SK-N-SH (cell line): ENCODE measurements around the gene CFAP74. TPM values are rescaled to one million over a fixed set of nuclear protein-coding genes. Genes with fewer than 3 reads are reported as not detected.

Experiments
- CTCF ChIA-PET: fragments of 300-600, 350-600 bp; formaldehyde crosslinking; extraction: SDS; loops from one replicate; lab custom pipeline; 2021; lab: Yijun Ruan, JAX
- POLR2A ChIA-PET: fragments of 350-600 bp; sonication (Branson Sonifier 250); formaldehyde crosslinking; extraction: SDS; loops from one replicate; lab custom pipeline; 2020; ENCODE audit warnings: antibody characterized with exemption, inconsistent platforms; lab: Yijun Ruan, JAX
- DNase-seq: peaks from one replicate; pipeline ENCODE4 v3.0.0; 2012
- H2AFZ ChIP-seq: fragments of 200-600 bp; sonication (generic); 2 replicates; pipeline ENCODE4 v1.8.1; 2016; ENCODE audit warnings: antibody characterized with exemption, mild to moderate bottlenecking, low read depth
- H3F3A ChIP-seq: fragments of 200-600 bp; sonication (generic); replicated peaks from 2 replicates; pipeline ENCODE3; 2016; ENCODE audit warnings: antibody characterized with exemption, mild to moderate bottlenecking; ENCODE audit not compliant: insufficient read depth
- H3K27ac ChIP-seq, 2 experiments: fragments of 200-500 bp in 1 of 2; fragments of 200-600 bp in 1 of 2; sonication (Bioruptor generic) in 1 of 2; sonication (generic), shearing (Covaris generic) in 1 of 2; 2 replicates each; pipeline versions ENCODE4 v1.5.1 to v1.6.1; 2014 to 2016; ENCODE audit warnings: low read depth in 2 of 2, inconsistent platforms in 1 of 2, low read length in 1 of 2, mild to moderate bottlenecking in 1 of 2, mixed read lengths in 1 of 2
- H3K27me3 ChIP-seq: fragments of 200-600 bp; sonication (generic), shearing (Covaris generic); 2 replicates; pipeline ENCODE4 v1.6.1; 2016; ENCODE audit warnings: mixed run types; ENCODE audit not compliant: insufficient read depth
- H3K36me3 ChIP-seq, 2 experiments: fragments of 200-500 bp in 1 of 2; fragments of 200-600 bp in 1 of 2; sonication (Bioruptor generic) in 1 of 2; sonication (generic) in 1 of 2; replicated peaks in 1 of 2; 2 replicates each; pipeline versions ENCODE3 to v1.5.1; 2014 to 2016; ENCODE audit warnings: low read length in 1 of 2, mild to moderate bottlenecking in 1 of 2; ENCODE audit not compliant: insufficient read depth in 2 of 2, control insufficient read depth in 1 of 2
- H3K4me1 ChIP-seq, 2 experiments: fragments of 200-500 bp in 1 of 2; fragments of 200-600 bp in 1 of 2; sonication (Bioruptor generic) in 1 of 2; sonication (generic), shearing (Covaris generic) in 1 of 2; 2 replicates each; pipeline versions ENCODE4 v1.5.1 to v1.6.1; 2014 to 2016; ENCODE audit warnings: low read depth in 1 of 2, low read length in 1 of 2, mixed run types in 1 of 2; ENCODE audit not compliant: insufficient read depth in 2 of 2, control insufficient read depth in 1 of 2
- H3K4me2 ChIP-seq: fragments of 200-600 bp; sonication (generic), shearing (Covaris generic); 2 replicates; pipeline ENCODE4 v1.6.1; 2017; ENCODE audit warnings: mixed run types
- H3K4me3 ChIP-seq, 2 experiments: fragments of 200-500 bp in 1 of 2; fragments of 200-600 bp in 1 of 2; sonication (Bioruptor generic) in 1 of 2; sonication (generic), shearing (Covaris generic) in 1 of 2; 2 replicates each; pipeline versions ENCODE4 v1.5.1 to v1.8.1; 2014 to 2016; ENCODE audit warnings: low read depth in 2 of 2, inconsistent platforms in 1 of 2, low read length in 1 of 2, mild to moderate bottlenecking in 1 of 2, mixed read lengths in 1 of 2, moderate library complexity in 1 of 2
- H3K79me2 ChIP-seq: fragments of 200-600 bp; sonication (generic); 2 replicates; pipeline ENCODE4 v1.8.1; 2017; ENCODE audit warnings: mild to moderate bottlenecking; ENCODE audit not compliant: insufficient read depth
- H3K9ac ChIP-seq: fragments of 200-600 bp; sonication (generic); 2 replicates; pipeline ENCODE4 v1.6.1; 2017; ENCODE audit warnings: mixed run types
- H3K9me2 ChIP-seq: fragments of 200-600 bp; sonication (generic); 2 replicates; pipeline ENCODE4 v1.6.1; 2017; ENCODE audit warnings: mixed run types
- H3K9me3 ChIP-seq: fragments of 200-600 bp; sonication (generic); 2 replicates; pipeline ENCODE4 v1.6.1; 2017; ENCODE audit warnings: mixed run types, mild to moderate bottlenecking, moderate library complexity
- H4K20me1 ChIP-seq: fragments of 200-600 bp; sonication (generic); 2 replicates; pipeline ENCODE4 v1.6.1; 2017; ENCODE audit warnings: mild to moderate bottlenecking, mixed run types; ENCODE audit not compliant: insufficient read depth
- CHD2 ChIP-seq: fragments of 150-350 bp; IDR thresholded peaks from 2 replicates; pipeline ENCODE4 v1.6.1; 2018; ENCODE audit warnings: low read length; ENCODE audit not compliant: partially characterized antibody
- ELF1 ChIP-seq: IDR thresholded peaks from 2 replicates; pipeline ENCODE4 v1.4.0; 2012
- EP300 ChIP-seq, 2 experiments: IDR thresholded peaks; 2 replicates each; pipeline versions ENCODE4 v1.4.0 to v1.6.1; 2012; ENCODE audit warnings: borderline replicate concordance in 1 of 2, low read depth in 1 of 2, low read length in 1 of 2
- FOXJ3 ChIP-seq: sonication (generic); formaldehyde crosslinking; IDR thresholded peaks from 2 replicates; pipeline ENCODE4 v1.5.1; 2020; ENCODE audit warnings: mild to moderate bottlenecking, missing genetic modification reagents
- FOXM1 ChIP-seq: IDR thresholded peaks from 2 replicates; pipeline ENCODE4 v1.4.0; 2012; ENCODE audit warnings: low read depth, mild to moderate bottlenecking
- GABPA ChIP-seq: IDR thresholded peaks from 2 replicates; pipeline ENCODE4 v1.4.0; 2012; ENCODE audit warnings: low read depth, mild to moderate bottlenecking
- GATA2 ChIP-seq: sonication (generic); formaldehyde crosslinking; IDR thresholded peaks from 2 replicates; pipeline ENCODE4 v1.5.0; 2020; ENCODE audit warnings: mild to moderate bottlenecking, missing genetic modification reagents
- JUND ChIP-seq: IDR thresholded peaks from 2 replicates; pipeline ENCODE4 v1.4.0; 2012
- RCOR1 ChIP-seq: fragments of 150-350 bp; IDR thresholded peaks from 2 replicates; pipeline ENCODE4 v1.6.1; 2017; ENCODE audit warnings: antibody characterized with exemption, low read length
- SIN3A ChIP-seq: IDR thresholded peaks from 2 replicates; pipeline ENCODE4 v1.6.1; 2012; ENCODE audit warnings: low read depth, mild to moderate bottlenecking, low read length, moderate library complexity, borderline replicate concordance
- SMC3 ChIP-seq: IDR thresholded peaks from 2 replicates; pipeline ENCODE4 v1.6.1; 2012; ENCODE audit warnings: low read depth, low read length, improper control_type of control experiment
- TCF12 ChIP-seq: IDR thresholded peaks from 2 replicates; pipeline ENCODE4 v1.4.0; 2012
- WGBS: methylation state at CpG from one replicate; pipeline ENCODE4 v1.1.6; 2017; ENCODE audit warnings: low lambda C conversion rate; 5-methylcytosine and 5-hydroxymethylcytosine counted together
- polyA plus RNA-seq, 3 experiments: library from polyadenylated mRNA; depleted of rRNA; stranded (reverse); fragments of >200 nt; gene quantifications; 2 replicates each; pipeline ENCODE4 v1.2.3, GENCODE V29; 2012
- TF ChIP-seq, protein P1 (sequence below): IDR thresholded peaks from 2 replicates; pipeline ENCODE4 v1.4.0; 2012; ENCODE audit warnings: low read depth, borderline replicate concordance
- TF ChIP-seq, protein P2 (sequence below): IDR thresholded peaks from 2 replicates; pipeline ENCODE4 v1.4.0; 2012; ENCODE audit warnings: low read depth, borderline replicate concordance
- TF ChIP-seq, protein P3 (sequence below): IDR thresholded peaks from 2 replicates; pipeline ENCODE4 v1.6.1; 2012; ENCODE audit warnings: mild to moderate bottlenecking, low read depth, low read length, moderate library complexity
- TF ChIP-seq, protein P4 (sequence below): fragments of 150-350 bp; IDR thresholded peaks from 2 replicates; pipeline ENCODE4 v1.6.1; 2017; ENCODE audit warnings: antibody characterized with exemption, low read length, low read depth, borderline replicate concordance

Gene CFAP74
- polyA plus RNA-seq, 1 of the 3 experiments (the other 2 are of a cell fraction), result not detected

DNA sequence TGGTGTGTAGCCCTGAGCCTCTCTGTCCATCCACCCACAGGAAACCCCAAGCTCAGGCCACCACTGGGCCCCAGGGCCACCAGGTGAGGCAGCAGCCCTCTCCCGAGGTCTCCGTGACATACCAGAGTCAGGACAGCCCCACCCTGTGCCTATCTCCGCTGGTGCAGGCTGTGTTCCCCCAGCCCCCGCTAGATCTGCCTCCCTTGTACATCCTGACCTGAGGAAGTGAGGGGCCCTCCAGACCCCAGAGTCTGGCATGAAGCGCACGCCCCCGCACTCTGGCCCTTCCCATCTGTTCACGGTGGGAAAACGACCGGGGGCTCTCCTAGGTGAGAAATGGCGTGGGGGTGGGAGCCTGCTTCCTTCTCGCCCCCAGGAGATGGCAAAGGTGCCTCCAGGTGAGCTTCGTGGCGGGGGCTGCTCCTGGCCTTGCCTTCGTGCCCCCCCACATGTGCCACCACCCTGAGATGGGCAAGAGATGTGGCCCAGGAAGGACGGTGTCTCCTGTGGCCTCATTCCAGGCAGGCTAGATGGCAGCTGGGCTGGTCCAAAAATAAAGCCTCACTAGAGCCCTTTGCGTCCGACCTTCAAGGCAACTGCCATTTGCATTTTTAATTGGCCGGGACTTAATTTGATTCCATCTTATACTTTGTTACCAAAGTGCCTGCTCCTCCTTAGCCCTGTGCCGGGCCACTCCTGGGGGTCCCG is 18.6 kb upstream of the CFAP74 start:
- Histone ChIP-seq H3K4me1 (no peaks in the 10 kb centered on the region; a peak in 1 of 4 replicates), H4K20me1 (no peaks in the 10 kb centered on the region), H3K4me3 (no peak overlapping the region), H3K4me2 (no peak overlapping the region), H3K9me3 (no peaks in the 10 kb centered on the region), H3F3A (no peaks in the 10 kb centered on the region), H3K27ac (no peak overlapping the region), H3K36me3 (no peaks in the 10 kb centered on the region), H3K27me3 (peaks cover 8% of the 10 kb centered on the region; the same call in 1 of the 2 replicates), H3K79me2 (no peaks in the 10 kb centered on the region), H3K9me2 (no peaks in the 10 kb centered on the region), H2AFZ (no peak overlapping the region), H3K9ac (no peak overlapping the region)
- WGBS, result 50% methylated on average over 4 of the region's 21 CpGs
- TF ChIP-seq EP300 (IDR thresholded peaks at IDR 0.05; ENCODE audit: borderline replicate concordance in 1 of 2, low read depth in 1 of 2, low read length in 1 of 2), result no peak
- TF ChIP-seq FOXM1, result no peak
- TF ChIP-seq, protein P1, sequence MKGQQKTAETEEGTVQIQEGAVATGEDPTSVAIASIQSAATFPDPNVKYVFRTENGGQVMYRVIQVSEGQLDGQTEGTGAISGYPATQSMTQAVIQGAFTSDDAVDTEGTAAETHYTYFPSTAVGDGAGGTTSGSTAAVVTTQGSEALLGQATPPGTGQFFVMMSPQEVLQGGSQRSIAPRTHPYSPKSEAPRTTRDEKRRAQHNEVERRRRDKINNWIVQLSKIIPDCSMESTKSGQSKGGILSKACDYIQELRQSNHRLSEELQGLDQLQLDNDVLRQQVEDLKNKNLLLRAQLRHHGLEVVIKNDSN, result no peak
- no peak for TF ChIP-seq GABPA
- no peak for TF ChIP-seq CHD2
- no peak for TF ChIP-seq JUND
- TF ChIP-seq, protein P2, sequence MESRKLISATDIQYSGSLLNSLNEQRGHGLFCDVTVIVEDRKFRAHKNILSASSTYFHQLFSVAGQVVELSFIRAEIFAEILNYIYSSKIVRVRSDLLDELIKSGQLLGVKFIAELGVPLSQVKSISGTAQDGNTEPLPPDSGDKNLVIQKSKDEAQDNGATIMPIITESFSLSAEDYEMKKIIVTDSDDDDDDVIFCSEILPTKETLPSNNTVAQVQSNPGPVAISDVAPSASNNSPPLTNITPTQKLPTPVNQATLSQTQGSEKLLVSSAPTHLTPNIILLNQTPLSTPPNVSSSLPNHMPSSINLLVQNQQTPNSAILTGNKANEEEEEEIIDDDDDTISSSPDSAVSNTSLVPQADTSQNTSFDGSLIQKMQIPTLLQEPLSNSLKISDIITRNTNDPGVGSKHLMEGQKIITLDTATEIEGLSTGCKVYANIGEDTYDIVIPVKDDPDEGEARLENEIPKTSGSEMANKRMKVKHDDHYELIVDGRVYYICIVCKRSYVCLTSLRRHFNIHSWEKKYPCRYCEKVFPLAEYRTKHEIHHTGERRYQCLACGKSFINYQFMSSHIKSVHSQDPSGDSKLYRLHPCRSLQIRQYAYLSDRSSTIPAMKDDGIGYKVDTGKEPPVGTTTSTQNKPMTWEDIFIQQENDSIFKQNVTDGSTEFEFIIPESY, result no peak
- no peak for TF ChIP-seq RCOR1
- TF ChIP-seq, protein P3, sequence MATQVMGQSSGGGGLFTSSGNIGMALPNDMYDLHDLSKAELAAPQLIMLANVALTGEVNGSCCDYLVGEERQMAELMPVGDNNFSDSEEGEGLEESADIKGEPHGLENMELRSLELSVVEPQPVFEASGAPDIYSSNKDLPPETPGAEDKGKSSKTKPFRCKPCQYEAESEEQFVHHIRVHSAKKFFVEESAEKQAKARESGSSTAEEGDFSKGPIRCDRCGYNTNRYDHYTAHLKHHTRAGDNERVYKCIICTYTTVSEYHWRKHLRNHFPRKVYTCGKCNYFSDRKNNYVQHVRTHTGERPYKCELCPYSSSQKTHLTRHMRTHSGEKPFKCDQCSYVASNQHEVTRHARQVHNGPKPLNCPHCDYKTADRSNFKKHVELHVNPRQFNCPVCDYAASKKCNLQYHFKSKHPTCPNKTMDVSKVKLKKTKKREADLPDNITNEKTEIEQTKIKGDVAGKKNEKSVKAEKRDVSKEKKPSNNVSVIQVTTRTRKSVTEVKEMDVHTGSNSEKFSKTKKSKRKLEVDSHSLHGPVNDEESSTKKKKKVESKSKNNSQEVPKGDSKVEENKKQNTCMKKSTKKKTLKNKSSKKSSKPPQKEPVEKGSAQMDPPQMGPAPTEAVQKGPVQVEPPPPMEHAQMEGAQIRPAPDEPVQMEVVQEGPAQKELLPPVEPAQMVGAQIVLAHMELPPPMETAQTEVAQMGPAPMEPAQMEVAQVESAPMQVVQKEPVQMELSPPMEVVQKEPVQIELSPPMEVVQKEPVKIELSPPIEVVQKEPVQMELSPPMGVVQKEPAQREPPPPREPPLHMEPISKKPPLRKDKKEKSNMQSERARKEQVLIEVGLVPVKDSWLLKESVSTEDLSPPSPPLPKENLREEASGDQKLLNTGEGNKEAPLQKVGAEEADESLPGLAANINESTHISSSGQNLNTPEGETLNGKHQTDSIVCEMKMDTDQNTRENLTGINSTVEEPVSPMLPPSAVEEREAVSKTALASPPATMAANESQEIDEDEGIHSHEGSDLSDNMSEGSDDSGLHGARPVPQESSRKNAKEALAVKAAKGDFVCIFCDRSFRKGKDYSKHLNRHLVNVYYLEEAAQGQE, result no peak
- TF ChIP-seq GATA2 (CRISPR knock-in tag), result no peak
- no peak for TF ChIP-seq FOXJ3 (CRISPR knock-in tag)
- no peak for TF ChIP-seq ELF1
- no peak for TF ChIP-seq TCF12
- TF ChIP-seq, protein P4, sequence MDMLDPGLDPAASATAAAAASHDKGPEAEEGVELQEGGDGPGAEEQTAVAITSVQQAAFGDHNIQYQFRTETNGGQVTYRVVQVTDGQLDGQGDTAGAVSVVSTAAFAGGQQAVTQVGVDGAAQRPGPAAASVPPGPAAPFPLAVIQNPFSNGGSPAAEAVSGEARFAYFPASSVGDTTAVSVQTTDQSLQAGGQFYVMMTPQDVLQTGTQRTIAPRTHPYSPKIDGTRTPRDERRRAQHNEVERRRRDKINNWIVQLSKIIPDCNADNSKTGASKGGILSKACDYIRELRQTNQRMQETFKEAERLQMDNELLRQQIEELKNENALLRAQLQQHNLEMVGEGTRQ, result no peak
- no peak for TF ChIP-seq SMC3
- no peak for TF ChIP-seq SIN3A
- CTCF ChIA-PET, result interaction anchor here (1.5 to 7.1 kb wide), 3 partner anchors 11 to 62 kb away, joined by 6 to 63 read pairs (median 29); no protein-coding TSS in a partner anchor
- POLR2A ChIA-PET, result no interaction called here
- DNase-seq, result no peak
